ENCODE data around the gene DYNLT1. TPM values are rescaled to one million over a fixed set of nuclear protein-coding genes. Genes with fewer than 3 reads are reported as not detected.

The DYNLT1 gene
- polyA plus RNA-seq, 2 of the 4 experiments (the other 2 are of a cell fraction): 130 to 174 TPM

DNA sequence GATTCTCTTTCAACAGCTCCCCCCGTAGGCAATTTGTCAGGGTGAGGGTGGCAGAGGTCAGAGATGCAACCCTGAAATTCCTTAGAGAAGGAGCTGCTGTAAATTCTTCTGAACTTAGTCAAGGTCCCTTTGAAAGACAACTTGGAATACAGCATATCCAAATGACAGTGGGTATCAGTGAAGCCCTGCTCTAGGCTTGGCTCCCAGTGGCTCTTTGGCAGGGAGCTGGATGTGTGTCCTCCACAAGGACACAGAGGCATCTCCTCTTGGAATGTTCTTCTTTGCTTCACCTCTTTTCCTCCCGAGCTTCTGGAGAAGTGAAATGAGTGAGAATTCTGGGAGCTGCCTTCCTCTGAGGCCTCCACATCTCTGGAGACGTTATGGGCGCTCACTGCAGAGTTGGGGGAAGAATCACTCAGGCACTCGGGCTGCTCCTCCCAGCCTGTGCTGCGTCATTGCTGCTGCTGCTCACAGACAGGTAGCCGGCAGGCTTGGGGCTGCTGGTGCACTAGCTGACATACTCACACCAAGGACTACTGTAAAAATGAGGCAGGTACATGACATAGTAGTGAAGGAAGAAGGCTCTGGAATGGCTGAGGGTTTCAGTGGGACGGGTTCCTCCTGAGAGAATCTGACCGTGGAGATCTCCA lies 34.1 kb downstream of the DYNLT1 start:
- 77% methylated on average over 9 of the region's 9 CpGs for WGBS (ENCODE audit: missing lambda C conversion rate)
- CTCF ChIA-PET: interaction anchor here (1.1 to 1.2 kb wide), 2 partner anchors 10 to 389 kb away, joined by 3 to 4 read pairs; no protein-coding TSS in a partner anchor
- no peak for FAIRE-seq

DNA sequence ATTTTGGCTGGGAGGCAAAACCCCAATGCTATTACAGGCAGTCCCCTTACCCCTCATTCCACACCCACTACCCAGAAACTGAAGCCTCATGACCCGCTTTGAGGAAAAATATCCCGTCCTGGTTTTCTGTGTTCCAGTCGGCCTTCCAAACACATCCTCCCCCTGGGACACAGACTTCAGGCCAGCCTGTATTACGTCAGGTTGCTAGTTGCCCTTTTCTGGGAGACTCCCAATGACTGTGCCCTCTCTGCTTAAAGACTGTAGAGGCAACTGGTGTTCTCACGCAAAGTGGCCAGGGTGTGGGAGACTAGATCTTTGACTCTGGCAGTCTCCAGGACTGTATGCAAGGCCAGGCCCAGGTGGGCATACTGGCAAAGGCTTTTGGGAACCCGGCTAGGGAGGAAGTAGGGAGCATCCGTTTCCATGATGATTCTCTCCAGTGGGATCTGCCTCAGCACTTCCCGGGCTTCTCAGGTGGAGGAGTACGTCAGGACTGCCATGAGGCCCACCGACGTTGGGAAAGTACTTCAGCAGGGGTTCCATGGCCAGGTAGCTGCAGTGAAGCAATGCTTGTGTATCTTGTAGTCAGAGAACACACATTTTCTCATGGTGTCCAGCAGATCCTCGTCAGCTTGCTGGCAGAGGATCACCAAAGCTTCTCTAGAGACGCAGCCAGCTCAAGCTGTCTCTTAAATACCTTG lies 34.9 kb downstream of the DYNLT1 start:
- no peak for TF ChIP-seq HOXB5 (CRISPR knock-in tag; IDR thresholded peaks at IDR 0.05)
- no peak for TF ChIP-seq ZFP36 (IDR thresholded peaks at IDR 0.05; ENCODE audit: borderline replicate concordance, partially characterized antibody)
- no peak for TF ChIP-seq RFX5 (IDR thresholded peaks at IDR 0.05)
- no peak for TF ChIP-seq RCOR1 (IDR thresholded peaks at IDR 0.05; ENCODE audit: low read depth, low read length)
- TF ChIP-seq ZC3H11A (IDR thresholded peaks at IDR 0.05): no peak
- no peak for TF ChIP-seq CEBPB (IDR thresholded peaks at IDR 0.05)
- no peak overlapping the region for H3K27ac ChIP-seq
- CTCF ChIA-PET: interaction anchor here (1.1 kb wide), 1 partner anchor 388 kb away, joined by 4 read pairs; no protein-coding TSS in a partner anchor
- no peaks in the 10 kb centered on the region for H3K9me3 ChIP-seq
- no peaks in the 10 kb centered on the region for H3K4me1 ChIP-seq
- 91% methylated on average over 11 of the region's 13 CpGs for WGBS (ENCODE audit: missing lambda C conversion rate)
- H3K4me3 ChIP-seq: no peak overlapping the region
- H3K4me2 ChIP-seq: no peak overlapping the region
- no peak for FAIRE-seq
- POLR2A ChIA-PET: no interaction called here
- no peak for DNase-seq (ENCODE audit: low read depth in 1 of 2, low spot score in 1 of 2)
- no peak for ATAC-seq

More for the DNA sequence above, 34.1 kb downstream of the DYNLT1 start:
- no peak overlapping the region for H3K4me3 ChIP-seq
- ATAC-seq (no peak), DNase-seq (ENCODE audit: low read depth in 1 of 2, low spot score in 1 of 2) (no peak)
- POLR2A ChIA-PET: no interaction called here
- no peaks in the 10 kb centered on the region for H3K9me3 ChIP-seq
- no peak overlapping the region for H3K27ac ChIP-seq
- no peaks in the 10 kb centered on the region for H3K4me1 ChIP-seq
- TF ChIP-seq RNF2 (IDR thresholded peaks at IDR 0.05; ENCODE audit: borderline replicate concordance, low read depth) (no peak), FOSB (CRISPR knock-in tag; IDR thresholded peaks at IDR 0.05) (no peak), TFCP2L1 (CRISPR knock-in tag; IDR thresholded peaks at IDR 0.05) (no peak), JUN (IDR thresholded peaks at IDR 0.05) (no peak), EHMT2 (IDR thresholded peaks at IDR 0.05; ENCODE audit: low read depth) (no peak), FOXS1 (CRISPR knock-in tag; IDR thresholded peaks at IDR 0.05) (no peak), MAZ (IDR thresholded peaks at IDR 0.05; ENCODE audit: borderline replicate concordance, low read depth, low read length) (no peak), HEYL (CRISPR knock-in tag; IDR thresholded peaks at IDR 0.05) (no peak), ZSCAN20 (CRISPR knock-in tag; IDR thresholded peaks at IDR 0.05) (no peak), MYC (IDR thresholded peaks at IDR 0.05; ENCODE audit: borderline replicate concordance, low read length) (no peak), FOSL2 (IDR thresholded peaks at IDR 0.05) (no peak), FOSL2 (CRISPR knock-in tag; IDR thresholded peaks at IDR 0.05) (no peak), POLR2AphosphoS2 (conservative IDR thresholded peaks at IDR 0.05; ENCODE audit: low read length) (no peak), KDM5A (IDR thresholded peaks at IDR 0.05) (no peak), POLR2A (IDR thresholded peaks at IDR 0.05; ENCODE audit: low read length) (no peak), RAD21 (conservative IDR thresholded peaks at IDR 0.05 in 1 of 2, IDR thresholded peaks at IDR 0.05 in 1 of 2) (no peak), RARB (CRISPR knock-in tag; IDR thresholded peaks at IDR 0.05) (no peak), ZC3H11A (IDR thresholded peaks at IDR 0.05) (no peak)
- TF ChIP-seq, protein P1, sequence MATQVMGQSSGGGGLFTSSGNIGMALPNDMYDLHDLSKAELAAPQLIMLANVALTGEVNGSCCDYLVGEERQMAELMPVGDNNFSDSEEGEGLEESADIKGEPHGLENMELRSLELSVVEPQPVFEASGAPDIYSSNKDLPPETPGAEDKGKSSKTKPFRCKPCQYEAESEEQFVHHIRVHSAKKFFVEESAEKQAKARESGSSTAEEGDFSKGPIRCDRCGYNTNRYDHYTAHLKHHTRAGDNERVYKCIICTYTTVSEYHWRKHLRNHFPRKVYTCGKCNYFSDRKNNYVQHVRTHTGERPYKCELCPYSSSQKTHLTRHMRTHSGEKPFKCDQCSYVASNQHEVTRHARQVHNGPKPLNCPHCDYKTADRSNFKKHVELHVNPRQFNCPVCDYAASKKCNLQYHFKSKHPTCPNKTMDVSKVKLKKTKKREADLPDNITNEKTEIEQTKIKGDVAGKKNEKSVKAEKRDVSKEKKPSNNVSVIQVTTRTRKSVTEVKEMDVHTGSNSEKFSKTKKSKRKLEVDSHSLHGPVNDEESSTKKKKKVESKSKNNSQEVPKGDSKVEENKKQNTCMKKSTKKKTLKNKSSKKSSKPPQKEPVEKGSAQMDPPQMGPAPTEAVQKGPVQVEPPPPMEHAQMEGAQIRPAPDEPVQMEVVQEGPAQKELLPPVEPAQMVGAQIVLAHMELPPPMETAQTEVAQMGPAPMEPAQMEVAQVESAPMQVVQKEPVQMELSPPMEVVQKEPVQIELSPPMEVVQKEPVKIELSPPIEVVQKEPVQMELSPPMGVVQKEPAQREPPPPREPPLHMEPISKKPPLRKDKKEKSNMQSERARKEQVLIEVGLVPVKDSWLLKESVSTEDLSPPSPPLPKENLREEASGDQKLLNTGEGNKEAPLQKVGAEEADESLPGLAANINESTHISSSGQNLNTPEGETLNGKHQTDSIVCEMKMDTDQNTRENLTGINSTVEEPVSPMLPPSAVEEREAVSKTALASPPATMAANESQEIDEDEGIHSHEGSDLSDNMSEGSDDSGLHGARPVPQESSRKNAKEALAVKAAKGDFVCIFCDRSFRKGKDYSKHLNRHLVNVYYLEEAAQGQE (IDR thresholded peaks at IDR 0.05): no peak
- TF ChIP-seq, protein P2, sequence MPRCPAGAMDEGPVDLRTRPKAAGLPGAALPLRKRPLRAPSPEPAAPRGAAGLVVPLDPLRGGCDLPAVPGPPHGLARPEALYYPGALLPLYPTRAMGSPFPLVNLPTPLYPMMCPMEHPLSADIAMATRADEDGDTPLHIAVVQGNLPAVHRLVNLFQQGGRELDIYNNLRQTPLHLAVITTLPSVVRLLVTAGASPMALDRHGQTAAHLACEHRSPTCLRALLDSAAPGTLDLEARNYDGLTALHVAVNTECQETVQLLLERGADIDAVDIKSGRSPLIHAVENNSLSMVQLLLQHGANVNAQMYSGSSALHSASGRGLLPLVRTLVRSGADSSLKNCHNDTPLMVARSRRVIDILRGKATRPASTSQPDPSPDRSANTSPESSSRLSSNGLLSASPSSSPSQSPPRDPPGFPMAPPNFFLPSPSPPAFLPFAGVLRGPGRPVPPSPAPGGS (IDR thresholded peaks at IDR 0.05): no peak
- TF ChIP-seq, protein P3, sequence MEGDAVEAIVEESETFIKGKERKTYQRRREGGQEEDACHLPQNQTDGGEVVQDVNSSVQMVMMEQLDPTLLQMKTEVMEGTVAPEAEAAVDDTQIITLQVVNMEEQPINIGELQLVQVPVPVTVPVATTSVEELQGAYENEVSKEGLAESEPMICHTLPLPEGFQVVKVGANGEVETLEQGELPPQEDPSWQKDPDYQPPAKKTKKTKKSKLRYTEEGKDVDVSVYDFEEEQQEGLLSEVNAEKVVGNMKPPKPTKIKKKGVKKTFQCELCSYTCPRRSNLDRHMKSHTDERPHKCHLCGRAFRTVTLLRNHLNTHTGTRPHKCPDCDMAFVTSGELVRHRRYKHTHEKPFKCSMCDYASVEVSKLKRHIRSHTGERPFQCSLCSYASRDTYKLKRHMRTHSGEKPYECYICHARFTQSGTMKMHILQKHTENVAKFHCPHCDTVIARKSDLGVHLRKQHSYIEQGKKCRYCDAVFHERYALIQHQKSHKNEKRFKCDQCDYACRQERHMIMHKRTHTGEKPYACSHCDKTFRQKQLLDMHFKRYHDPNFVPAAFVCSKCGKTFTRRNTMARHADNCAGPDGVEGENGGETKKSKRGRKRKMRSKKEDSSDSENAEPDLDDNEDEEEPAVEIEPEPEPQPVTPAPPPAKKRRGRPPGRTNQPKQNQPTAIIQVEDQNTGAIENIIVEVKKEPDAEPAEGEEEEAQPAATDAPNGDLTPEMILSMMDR (IDR thresholded peaks at IDR 0.05): no peak
- no peak overlapping the region for H3K4me2 ChIP-seq

Data from A549 (cell line).